ENCODE measurements around the gene LAGE3. TPM values are rescaled to one million over a fixed set of nuclear protein-coding genes. Genes with fewer than 3 reads are reported as not detected.

The LAGE3 gene
- total RNA-seq, 1 donor from 2014 or later: 27.7 TPM

GRCh38 chrX:154460326-154460725 lies 18.8 kb downstream of the LAGE3 start:
- no peaks in the 10 kb centered on the region for H3K27me3 ChIP-seq

GRCh38 chrX:154459832-154460231 lies 19.2 kb downstream of the LAGE3 start:
- Histone ChIP-seq H3K36me3 (peaks cover 0 to 4% of the 10 kb centered on the region in 2 donors), H3K4me1 (peaks cover 17% of the 10 kb centered on the region), H3K27me3 (no peaks in the 10 kb centered on the region), H3K9me3 (no peaks in the 10 kb centered on the region), H3K4me3 (peak overlapping the region; percentile 60 to 69), H3K27ac (peak overlapping the region; percentile 78)
- no peak for DNase-seq (ENCODE audit: extremely low spot score in 2 of 2)
- intact Hi-C loops (cut with DNase I): no loop called here
- TF ChIP-seq POLR2AphosphoS5 (IDR thresholded peaks at IDR 0.05; ENCODE audit: insufficient read depth in 1 of 2, low read depth in 1 of 2) (no peak), CTCF (IDR thresholded peaks at IDR 0.05) (no peak), POLR2A (IDR thresholded peaks at IDR 0.05) (no peak)

More at GRCh38 chrX:154460326-154460725, 18.8 kb downstream of the LAGE3 start:
- Histone ChIP-seq H3K4me3 (peak overlapping the region in 1 of 2 donors; percentile 69), H3K9me3 (no peaks in the 10 kb centered on the region), H3K27ac (peak overlapping the region; percentile 78), H3K36me3 (peaks cover 0 to 6% of the 10 kb centered on the region in 2 donors), H3K4me1 (peaks cover 17% of the 10 kb centered on the region)
- no peak for DNase-seq (ENCODE audit: extremely low spot score in 2 of 2)
- no peak for TF ChIP-seq POLR2A (IDR thresholded peaks at IDR 0.05)
- no peak for TF ChIP-seq CTCF (IDR thresholded peaks at IDR 0.05)
- no peak for TF ChIP-seq POLR2AphosphoS5 (IDR thresholded peaks at IDR 0.05; ENCODE audit: insufficient read depth in 1 of 2, low read depth in 1 of 2)
- intact Hi-C loops (cut with DNase I): no loop called here

- TF ChIP-seq POLR2A (IDR thresholded peaks at IDR 0.05) (no peak), POLR2AphosphoS5 (IDR thresholded peaks at IDR 0.05; ENCODE audit: insufficient read depth in 1 of 2, low read depth in 1 of 2) (no peak), CTCF (IDR thresholded peaks at IDR 0.05) (no peak)
- no peaks in the 10 kb centered on the region for H3K9me3 ChIP-seq
- H3K36me3 ChIP-seq: no peaks in the 10 kb centered on the region
- H3K27me3 ChIP-seq: no peaks in the 10 kb centered on the region
- intact Hi-C loops (cut with DNase I): no loop called here
- peak overlapping the region; percentile 60 to 69 for H3K4me3 ChIP-seq
- no peak for DNase-seq (ENCODE audit: extremely low spot score in 2 of 2)
- peaks cover 17% of the 10 kb centered on the region for H3K4me1 ChIP-seq
- peak overlapping the region; percentile 78 for H3K27ac ChIP-seq
Measured at GRCh38 chrX:154458954-154459778, 19.9 kb downstream of the LAGE3 start.

- DNase-seq (ENCODE audit: extremely low spot score in 2 of 2): no peak
- H3K4me3 ChIP-seq: peak within 1 kb of the TSS; percentile 60 to 69
- TF ChIP-seq POLR2AphosphoS5 (IDR thresholded peaks at IDR 0.05; ENCODE audit: insufficient read depth in 1 of 2, low read depth in 1 of 2) (no peak), POLR2A (IDR thresholded peaks at IDR 0.05) (peak in 1 of 2 donors; percentile 67)
- intact Hi-C loops (cut with DNase I): no loop called here
- no peaks in the 10 kb centered on the region for H3K27me3 ChIP-seq
- peaks cover 17% of the 10 kb centered on the region for H3K4me1 ChIP-seq
- H3K36me3 ChIP-seq: no peaks in the 10 kb centered on the region
- H3K9me3 ChIP-seq: no peaks in the 10 kb centered on the region
- H3K27ac ChIP-seq: peak within 1 kb of the TSS; percentile 78
Measured at GRCh38 chrX:154458116-154458953, 20.7 kb downstream of the LAGE3 start, which contains the start of gene PLXNA3. PLXNA3 (plus strand) TSS chrX:154458281; CDS start chrX:154460184, 1,903 bp downstream.

- peak overlapping the region; percentile 60 to 69 for H3K4me3 ChIP-seq
- no peak for DNase-seq (ENCODE audit: extremely low spot score in 2 of 2)
- intact Hi-C loops (cut with DNase I): no loop called here
- H3K36me3 ChIP-seq: no peaks in the 10 kb centered on the region
- H3K9me3 ChIP-seq: no peaks in the 10 kb centered on the region
- peak overlapping the region; percentile 78 for H3K27ac ChIP-seq
- TF ChIP-seq CTCF (IDR thresholded peaks at IDR 0.05): no peak
- peaks cover 17% of the 10 kb centered on the region for H3K4me1 ChIP-seq
- no peaks in the 10 kb centered on the region for H3K27me3 ChIP-seq
Measured at GRCh38 chrX:154457491-154458115, 21.5 kb downstream of the LAGE3 start.
